Activated CD8-positive, alpha-beta memory T cell treated with anti-CD3 and anti-CD28 coated beads, Interleukin-2, amount 50 U/mL, for 24 hours (primary cell): ENCODE data around the gene SEC14L1.
"Not testable (repeated sequence)": the region's sequence is repeated elsewhere in the genome, so short reads cannot be mapped to it uniquely, and the experiment has no call there.

ENCODE experiments used
- DNase-seq: peaks from one replicate; pipeline ENCODE4 v3.0.0-alpha.2; 2020; ENCODE audit errors: extremely low read depth

SEC14L1 gene

GRCh38 chr17:77141846-77142449, 1.2 kb downstream of the SEC14L1 start:
- no peak for DNase-seq

GRCh38 chr17:77142689-77143088, 1.9 kb downstream of the SEC14L1 start:
- DNase-seq = no peak

GRCh38 chr17:77143306-77143705, 2.5 kb downstream of the SEC14L1 start:
- no peak for DNase-seq

GRCh38 chr17:77144227-77144626, 3.5 kb downstream of the SEC14L1 start:
- no peak for DNase-seq

GRCh38 chr17:77145224-77145611, 4.4 kb downstream of the SEC14L1 start:
- DNase-seq = no peak

- no peak for DNase-seq
Measured at GRCh38 chr17:77145612-77146245, 5.0 kb downstream of the SEC14L1 start.

- no peak for DNase-seq
Measured at GRCh38 chr17:77146246-77146632, 5.5 kb downstream of the SEC14L1 start.

- DNase-seq = no peak
Measured at GRCh38 chr17:77146882-77147281, 6.1 kb downstream of the SEC14L1 start.

- DNase-seq = no peak
Measured at GRCh38 chr17:77147357-77147801, 6.6 kb downstream of the SEC14L1 start.

- DNase-seq = no peak
Measured at GRCh38 chr17:77148077-77148939, 7.5 kb downstream of the SEC14L1 start.

- DNase-seq = no peak
Measured at GRCh38 chr17:77148940-77149510, 8.3 kb downstream of the SEC14L1 start.

GRCh38 chr17:77150196-77150595, 9.4 kb downstream of the SEC14L1 start:
- no peak for DNase-seq

GRCh38 chr17:77151186-77151585, 10.4 kb downstream of the SEC14L1 start:
- DNase-seq = no peak

- not testable (repeated sequence) for DNase-seq
Measured at GRCh38 chr17:77152056-77152455, 11.3 kb downstream of the SEC14L1 start.

GRCh38 chr17:77153472-77153871, 12.7 kb downstream of the SEC14L1 start:
- no peak for DNase-seq

GRCh38 chr17:77153999-77154586, 13.3 kb downstream of the SEC14L1 start:
- no peak for DNase-seq

GRCh38 chr17:77155125-77155524, 14.4 kb downstream of the SEC14L1 start:
- no peak for DNase-seq

GRCh38 chr17:77157766-77158165, 17.0 kb downstream of the SEC14L1 start:
- DNase-seq = not testable (repeated sequence)

- DNase-seq = no peak
Measured at GRCh38 chr17:77160091-77160874, 19.5 kb downstream of the SEC14L1 start.

GRCh38 chr17:77160875-77161530, 20.2 kb downstream of the SEC14L1 start:
- DNase-seq = no peak

GRCh38 chr17:77161953-77162352, 21.2 kb downstream of the SEC14L1 start:
- no peak for DNase-seq
